HUES48 (cell line): ENCODE data around the gene RNF149.
"Not testable (repeated sequence)": the region's sequence is repeated elsewhere in the genome, so short reads cannot be mapped to it uniquely, and the experiment has no call there.

Source experiments
- H3K27ac ChIP-seq: one replicate; pipeline ENCODE4 v1.7.0; 2013; ENCODE audit warnings: low read depth, low read length, inconsistent platforms
- H3K27me3 ChIP-seq: 2 replicates; pipeline ENCODE4 v1.6.1; 2013; ENCODE audit warnings: mild to moderate bottlenecking, low read length; ENCODE audit not compliant: control insufficient read depth, insufficient read depth
- H3K36me3 ChIP-seq: 2 replicates; pipeline ENCODE4 v1.6.1; 2013; ENCODE audit warnings: low read length; ENCODE audit not compliant: control insufficient read depth, insufficient read depth
- H3K4me1 ChIP-seq: 2 replicates; pipeline ENCODE4 v1.6.1; 2013; ENCODE audit warnings: mild to moderate bottlenecking, low read length; ENCODE audit not compliant: control insufficient read depth, insufficient read depth
- H3K4me3 ChIP-seq: 2 replicates; pipeline ENCODE4 v1.5.1; 2013; ENCODE audit warnings: mild to moderate bottlenecking, low read depth, low read length
- H3K9ac ChIP-seq: 2 replicates; pipeline ENCODE4 v1.6.1; 2013; ENCODE audit warnings: mild to moderate bottlenecking, low read depth, low read length, moderate library complexity
- H3K9me3 ChIP-seq: 2 replicates; pipeline ENCODE4 v1.6.1; 2013; ENCODE audit warnings: low read length; ENCODE audit not compliant: control insufficient read depth, insufficient read depth

The RNF149 gene

DNA sequence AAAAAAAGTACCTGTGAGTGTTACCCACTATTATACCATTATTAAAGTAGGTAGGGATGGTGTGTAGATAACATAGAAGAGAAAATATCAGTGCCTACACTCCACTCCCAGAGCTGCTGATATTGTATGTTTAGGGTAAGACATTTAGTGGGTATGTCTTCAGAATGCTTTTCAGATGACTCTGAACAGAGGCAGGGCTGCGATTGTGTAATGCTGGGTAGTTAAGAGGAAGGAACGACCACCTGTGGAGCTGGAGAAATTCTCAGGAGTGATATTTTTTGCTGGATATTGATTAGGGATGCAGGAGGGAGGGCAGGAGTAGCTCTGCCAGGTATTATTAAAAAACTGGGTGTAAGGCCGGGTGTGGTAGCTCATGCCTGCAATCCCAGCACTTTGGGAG, 53.0 kb downstream of the RNF149 start:
- Histone ChIP-seq H3K9me3 (no peaks in the 10 kb centered on the region), H3K36me3 (peaks cover 24% of the 10 kb centered on the region), H3K4me1 (peaks cover 21% of the 10 kb centered on the region), H3K9ac (no peak overlapping the region), H3K27me3 (no peaks in the 10 kb centered on the region), H3K27ac (no peak overlapping the region), H3K4me3 (no peak overlapping the region)

DNA sequence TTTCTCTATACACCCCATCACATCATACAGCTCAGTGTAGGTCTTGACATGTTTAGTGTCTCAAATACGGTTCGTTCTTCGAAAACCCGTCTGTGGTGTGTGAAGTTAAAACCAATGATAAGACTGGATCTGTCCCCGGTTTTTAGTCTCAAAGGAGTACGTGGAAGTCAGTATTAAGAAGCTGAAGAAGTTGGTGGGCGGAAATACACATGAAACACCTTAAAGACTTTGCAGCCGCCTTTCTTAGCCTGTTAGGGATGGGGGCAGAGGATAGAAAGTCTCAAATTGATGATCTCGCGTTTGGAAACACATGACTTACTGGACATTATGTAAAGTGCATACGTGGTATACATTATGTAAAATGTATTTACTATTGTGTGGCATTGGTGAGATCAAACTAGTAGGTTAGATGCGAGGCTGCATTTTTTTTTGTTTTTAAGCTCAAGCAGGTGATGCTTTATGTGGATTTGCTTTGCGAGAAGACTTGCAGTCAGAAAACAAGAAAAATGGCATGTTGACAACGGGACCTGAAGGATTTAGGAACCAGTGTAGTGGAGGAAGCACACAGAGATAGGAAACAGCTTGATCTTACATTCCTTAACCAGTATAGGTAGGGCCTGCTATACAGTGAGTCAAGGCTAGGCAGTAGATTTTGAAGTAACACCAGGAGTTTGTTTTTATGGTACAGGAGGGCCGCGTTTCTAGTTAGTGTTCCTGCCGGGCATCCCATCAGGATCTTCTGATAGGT, 54.6 kb downstream of the RNF149 start:
- H3K9ac ChIP-seq: peak overlapping the region; percentile 79
- H3K9me3 ChIP-seq: no peaks in the 10 kb centered on the region
- peaks cover 13% of the 10 kb centered on the region for H3K36me3 ChIP-seq
- no peak overlapping the region for H3K27ac ChIP-seq
- peaks cover 27% of the 10 kb centered on the region for H3K4me1 ChIP-seq
- H3K27me3 ChIP-seq: no peaks in the 10 kb centered on the region
- H3K4me3 ChIP-seq: peak overlapping the region; percentile 79

DNA sequence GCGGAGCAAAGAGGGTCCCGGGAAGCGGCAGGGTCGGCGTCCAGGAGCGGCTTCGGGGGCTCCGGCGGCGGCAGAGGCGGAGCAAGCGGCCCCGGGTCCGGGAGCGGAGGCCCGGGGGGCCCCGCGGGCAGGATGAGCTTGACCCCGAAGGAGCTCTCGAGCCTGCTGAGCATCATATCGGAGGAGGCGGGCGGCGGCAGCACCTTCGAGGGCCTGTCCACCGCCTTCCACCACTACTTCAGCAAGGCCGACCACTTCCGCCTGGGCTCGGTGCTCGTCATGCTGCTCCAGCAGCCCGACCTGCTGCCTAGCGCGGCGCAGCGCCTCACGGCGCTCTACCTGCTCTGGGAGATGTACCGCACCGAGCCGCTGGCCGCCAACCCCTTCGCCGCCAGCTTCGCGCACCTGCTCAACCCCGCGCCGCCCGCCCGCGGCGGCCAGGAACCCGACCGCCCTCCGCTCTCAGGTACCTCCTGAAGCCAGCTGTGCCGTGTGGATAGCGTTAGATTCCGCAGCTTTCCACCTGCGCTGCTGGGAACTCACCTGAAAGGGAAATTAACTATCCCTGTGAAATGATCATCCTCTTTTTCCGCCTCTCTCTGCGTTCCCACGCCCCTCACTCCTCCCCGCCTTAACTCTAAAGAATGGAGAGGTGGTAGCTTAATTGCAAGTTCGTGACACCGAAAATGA, 55.3 kb downstream of the RNF149 start:
- peak overlapping the region; percentile 79 for H3K9ac ChIP-seq
- peaks cover 6% of the 10 kb centered on the region for H3K36me3 ChIP-seq
- peaks cover 27% of the 10 kb centered on the region for H3K4me1 ChIP-seq
- H3K27ac ChIP-seq: peak overlapping the region; percentile 87
- no peaks in the 10 kb centered on the region for H3K9me3 ChIP-seq
- no peaks in the 10 kb centered on the region for H3K27me3 ChIP-seq
- peak overlapping the region; percentile 79 for H3K4me3 ChIP-seq

DNA sequence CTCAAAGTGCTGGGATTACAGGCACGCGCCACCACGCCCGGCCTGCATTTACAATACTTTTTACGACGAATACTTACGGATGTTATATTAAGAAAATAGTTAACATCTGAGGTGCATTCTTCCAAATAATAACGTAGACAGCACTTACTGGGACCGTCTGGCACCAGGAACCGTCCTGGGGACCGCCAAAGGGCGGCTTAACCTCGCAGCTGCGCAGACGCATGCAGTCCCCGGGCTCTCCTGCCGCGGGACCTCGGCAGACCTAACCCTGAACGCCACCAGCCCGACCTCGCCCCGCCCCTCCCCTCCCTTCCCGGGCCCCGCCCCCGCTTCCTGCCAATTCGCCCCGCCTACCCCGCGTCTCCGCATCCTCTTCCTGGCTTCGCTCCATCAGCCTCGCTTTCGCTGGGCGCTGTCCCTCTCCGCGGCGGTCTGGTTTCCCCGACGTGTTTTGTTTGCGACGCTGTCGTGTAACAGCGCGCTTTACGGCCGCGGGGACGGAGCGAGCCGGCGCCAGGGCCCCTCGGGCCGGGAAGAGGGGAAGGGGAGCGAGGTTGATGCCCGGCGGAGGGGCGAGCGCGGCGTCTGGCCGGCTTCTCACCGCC, 56.0 kb downstream of the RNF149 start, which contains the start of gene CNOT11:
CNOT11 (plus strand) TSS at position 479 of the 605 bp plus-strand sequence; CDS start at position 558, 79 bp downstream.
- Histone ChIP-seq H3K9me3 (no peaks in the 10 kb centered on the region), H3K4me1 (peaks cover 27% of the 10 kb centered on the region), H3K36me3 (peaks cover 2% of the 10 kb centered on the region; the same call in 1 of the 2 replicates)

DNA sequence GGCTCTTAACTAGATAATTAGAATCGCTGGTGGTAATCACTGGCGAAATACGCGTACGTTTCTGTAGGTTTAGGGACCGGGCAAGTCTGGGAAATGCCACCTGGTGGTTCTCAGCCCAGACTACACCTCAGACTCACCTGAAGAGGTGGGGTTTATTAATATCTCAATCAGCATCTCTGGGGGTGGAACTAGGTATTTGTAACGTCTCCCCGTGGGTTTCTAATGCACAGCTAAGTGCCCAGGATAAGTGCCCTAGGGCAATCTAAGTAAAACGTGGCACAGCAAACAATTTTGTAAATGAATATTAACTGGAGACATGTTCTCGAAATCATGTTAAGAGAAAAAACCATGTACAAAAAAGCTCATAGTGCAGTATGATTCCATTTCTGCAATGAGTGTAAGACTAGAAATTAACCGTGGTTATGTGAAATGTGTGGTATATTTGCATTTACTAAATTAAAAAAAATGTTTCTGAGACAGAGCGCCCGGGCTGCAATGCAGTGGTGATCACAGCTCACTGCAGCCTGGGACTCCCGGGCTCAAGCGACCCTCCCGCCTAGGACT, 56.6 kb downstream of the RNF149 start:
- H3K9ac ChIP-seq: peak overlapping the region; percentile 83
- no peaks in the 10 kb centered on the region for H3K27me3 ChIP-seq
- peaks cover 27% of the 10 kb centered on the region for H3K4me1 ChIP-seq
- no peaks in the 10 kb centered on the region for H3K9me3 ChIP-seq
- H3K27ac ChIP-seq: peak overlapping the region; percentile 92
- no peaks in the 10 kb centered on the region for H3K36me3 ChIP-seq
- H3K4me3 ChIP-seq: peak overlapping the region; percentile 87

More for the DNA sequence above, 56.0 kb downstream of the RNF149 start, which contains the start of gene CNOT11:
- no peaks in the 10 kb centered on the region for H3K27me3 ChIP-seq
- peak within 1 kb of the TSS; percentile 92 for H3K27ac ChIP-seq
- H3K9ac ChIP-seq: peak within 1 kb of the TSS; percentile 83
- peak within 1 kb of the TSS; percentile 87 for H3K4me3 ChIP-seq

DNA sequence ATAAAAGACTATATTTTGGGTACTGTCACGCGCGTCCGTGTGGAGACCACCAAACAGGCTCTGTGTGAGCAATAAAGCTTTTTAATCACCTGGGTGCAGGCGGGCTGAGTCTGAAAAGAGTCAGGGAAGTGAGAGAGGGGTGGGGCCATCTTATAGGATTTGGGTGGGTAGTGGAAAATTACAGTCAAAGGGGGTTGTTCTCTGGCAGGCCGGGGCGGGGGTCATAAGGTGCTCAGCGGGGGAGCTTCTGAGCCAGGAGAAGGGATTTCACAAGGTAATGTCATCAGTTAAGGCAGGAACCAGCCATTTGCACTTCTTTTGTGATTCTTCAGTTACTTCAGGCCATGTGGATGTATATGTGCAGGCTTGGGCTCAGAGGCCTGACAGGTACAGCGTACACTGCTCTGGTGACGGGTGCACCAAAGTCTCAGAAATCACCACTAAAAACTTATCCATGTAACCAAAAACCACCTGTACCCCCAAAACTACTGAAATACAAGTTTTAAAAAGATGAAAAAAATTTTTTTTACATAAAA, 57.2 kb downstream of the RNF149 start:
- Histone ChIP-seq H3K9ac (peak overlapping the region; percentile 40; the same call in 1 of the 2 replicates), H3K4me1 (peaks cover 27% of the 10 kb centered on the region), H3K4me3 (peak overlapping the region; percentile 87), H3K27ac (peak overlapping the region; percentile 92)
- H3K36me3 ChIP-seq, H3K9me3 ChIP-seq, H3K27me3 ChIP-seq: not testable (repeated sequence)

DNA sequence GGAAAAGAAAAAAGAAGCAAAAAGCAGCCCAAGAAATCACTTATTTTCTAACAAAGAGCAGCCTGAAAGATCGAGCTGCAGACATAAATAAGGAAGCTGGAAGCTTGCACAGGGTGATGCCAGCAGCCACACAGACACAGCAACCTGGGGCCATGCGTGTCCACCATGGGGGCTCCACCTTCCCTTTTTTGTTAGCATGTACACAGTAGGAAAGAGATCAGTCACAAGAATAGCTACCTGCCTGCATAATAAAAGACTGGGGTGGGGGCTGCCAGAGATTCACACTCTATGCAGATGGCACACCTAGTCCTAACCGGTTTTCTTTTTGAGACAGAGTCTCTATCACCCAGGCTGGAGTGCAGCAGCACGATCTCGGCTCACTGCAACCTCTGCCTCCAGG, 58.7 kb downstream of the RNF149 start:
- H3K9ac ChIP-seq: no peak overlapping the region
- no peaks in the 10 kb centered on the region for H3K27me3 ChIP-seq
- no peaks in the 10 kb centered on the region for H3K9me3 ChIP-seq
- H3K36me3 ChIP-seq: no peaks in the 10 kb centered on the region
- no peak overlapping the region for H3K4me3 ChIP-seq
- H3K27ac ChIP-seq: no peak overlapping the region
- H3K4me1 ChIP-seq: peaks cover 27% of the 10 kb centered on the region

DNA sequence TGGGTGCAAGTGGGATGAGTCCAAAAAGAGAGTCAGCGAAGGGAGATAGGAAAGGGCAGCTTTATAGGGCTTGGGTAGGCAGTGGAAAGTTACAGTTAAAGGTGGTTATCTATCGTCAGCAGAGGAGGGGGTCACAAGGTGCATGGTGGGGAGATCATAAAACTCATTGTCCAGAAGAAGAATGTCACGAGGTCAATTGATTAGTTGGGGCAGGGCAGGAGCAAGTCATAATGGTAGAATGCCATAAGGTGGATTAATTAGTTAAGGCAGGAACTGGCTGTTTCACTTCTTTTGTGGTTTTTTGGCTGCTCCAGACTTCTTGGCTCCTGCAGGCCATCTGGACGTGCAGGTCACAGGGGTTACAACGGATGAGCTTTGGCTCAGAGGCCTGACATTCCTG, 59.7 kb downstream of the RNF149 start:
- H3K9me3 ChIP-seq, H3K4me3 ChIP-seq, H3K27ac ChIP-seq: not testable (repeated sequence)

DNA sequence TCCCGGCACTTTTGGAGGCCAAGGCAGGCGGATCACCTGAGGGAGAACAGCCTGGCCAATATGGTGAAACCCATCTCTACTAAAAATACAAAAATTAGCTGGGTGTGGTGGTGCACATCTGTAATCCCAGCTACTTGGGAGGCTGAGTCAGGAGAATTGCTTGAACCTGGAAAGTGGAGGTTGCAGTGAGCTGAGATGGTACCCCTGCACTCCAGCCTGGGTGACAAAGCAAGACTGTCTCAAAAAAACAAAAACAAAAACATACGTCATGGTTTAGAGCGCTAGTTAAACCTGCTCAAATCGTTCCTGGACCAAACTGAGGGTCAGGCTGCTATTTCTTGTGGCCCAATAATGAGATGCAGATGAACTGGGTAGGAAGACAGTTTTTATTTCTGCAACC, 63.0 kb downstream of the RNF149 start:
- not testable (repeated sequence) for H3K36me3 ChIP-seq, H3K9ac ChIP-seq, H3K27me3 ChIP-seq, H3K27ac ChIP-seq, H3K4me1 ChIP-seq, H3K9me3 ChIP-seq, H3K4me3 ChIP-seq

More for the DNA sequence above, 59.7 kb downstream of the RNF149 start:
- H3K9ac ChIP-seq, H3K36me3 ChIP-seq, H3K27me3 ChIP-seq: not testable (repeated sequence)
- peaks cover 19% of the 10 kb centered on the region for H3K4me1 ChIP-seq

DNA sequence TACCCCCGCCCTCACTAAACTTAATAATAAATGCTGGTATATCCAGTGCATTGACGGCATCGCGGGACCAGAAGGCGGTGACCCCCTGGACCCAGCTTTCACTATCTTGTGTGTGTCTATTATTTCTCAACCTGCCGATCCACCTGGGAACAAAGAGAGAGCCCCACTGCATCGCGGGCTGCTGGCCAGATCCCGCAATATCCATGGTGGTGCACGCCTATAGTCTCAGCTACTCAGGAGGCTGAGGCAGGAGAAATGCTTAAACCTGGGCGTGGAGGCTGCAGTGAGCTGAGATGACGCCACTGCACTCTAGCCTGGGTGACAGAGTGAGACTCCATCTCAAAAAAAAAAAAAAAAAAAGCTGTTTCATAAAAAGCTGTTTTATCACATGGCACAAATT, 63.6 kb downstream of the RNF149 start:
- not testable (repeated sequence) for H3K27me3 ChIP-seq, H3K9ac ChIP-seq, H3K4me3 ChIP-seq, H3K4me1 ChIP-seq, H3K9me3 ChIP-seq, H3K36me3 ChIP-seq, H3K27ac ChIP-seq
